ACC112 (cell line): ENCODE data around the gene CCL4L2.
"Not testable (repeated sequence)": the region's sequence is repeated elsewhere in the genome, so short reads cannot be mapped to it uniquely, and the experiment has no call there.

ENCODE experiments used
- H2AFZ ChIP-seq: fragments of 200-600 bp; sonication (generic); one replicate; pipeline ENCODE4 v1.6.0; 2017; ENCODE audit warnings: antibody characterized with exemption, low read length; ENCODE audit not compliant: unreplicated experiment
- H3K27ac ChIP-seq: fragments of 200-600 bp; sonication (generic); 2 replicates; pipeline ENCODE4 v1.5.1; 2014; ENCODE audit warnings: low read depth, mild to moderate bottlenecking, antibody characterized with exemption, low read length, moderate library complexity
- H3K27me3 ChIP-seq: fragments of 200-600 bp; sonication (generic); 2 replicates; pipeline ENCODE4 v1.6.1; 2014; ENCODE audit warnings: mild to moderate bottlenecking, antibody characterized with exemption, low read length, moderate library complexity, mixed read lengths; ENCODE audit not compliant: insufficient read depth
- H3K36me3 ChIP-seq: fragments of 200-600 bp; sonication (generic); 2 replicates; pipeline ENCODE4 v1.6.1; 2016; ENCODE audit warnings: mild to moderate bottlenecking, antibody characterized with exemption, low read length, moderate library complexity, mixed read lengths; ENCODE audit not compliant: insufficient read depth
- H3K4me1 ChIP-seq: fragments of 200-600 bp; sonication (generic); one replicate; pipeline ENCODE4 v1.6.1; 2016; ENCODE audit warnings: low read length, mixed read lengths; ENCODE audit not compliant: insufficient read depth, unreplicated experiment, control insufficient read depth
- H3K4me3 ChIP-seq: fragments of 200-600 bp; sonication (generic); 2 replicates; pipeline ENCODE4 v1.5.1; 2014; ENCODE audit warnings: mild to moderate bottlenecking, low read depth, low read length
- H3K79me2 ChIP-seq: fragments of 200-600 bp; sonication (generic); one replicate; pipeline ENCODE4 v1.6.0; 2016; ENCODE audit warnings: low read length; ENCODE audit not compliant: control insufficient read depth, unreplicated experiment, insufficient read depth

Gene CCL4L2

DNA sequence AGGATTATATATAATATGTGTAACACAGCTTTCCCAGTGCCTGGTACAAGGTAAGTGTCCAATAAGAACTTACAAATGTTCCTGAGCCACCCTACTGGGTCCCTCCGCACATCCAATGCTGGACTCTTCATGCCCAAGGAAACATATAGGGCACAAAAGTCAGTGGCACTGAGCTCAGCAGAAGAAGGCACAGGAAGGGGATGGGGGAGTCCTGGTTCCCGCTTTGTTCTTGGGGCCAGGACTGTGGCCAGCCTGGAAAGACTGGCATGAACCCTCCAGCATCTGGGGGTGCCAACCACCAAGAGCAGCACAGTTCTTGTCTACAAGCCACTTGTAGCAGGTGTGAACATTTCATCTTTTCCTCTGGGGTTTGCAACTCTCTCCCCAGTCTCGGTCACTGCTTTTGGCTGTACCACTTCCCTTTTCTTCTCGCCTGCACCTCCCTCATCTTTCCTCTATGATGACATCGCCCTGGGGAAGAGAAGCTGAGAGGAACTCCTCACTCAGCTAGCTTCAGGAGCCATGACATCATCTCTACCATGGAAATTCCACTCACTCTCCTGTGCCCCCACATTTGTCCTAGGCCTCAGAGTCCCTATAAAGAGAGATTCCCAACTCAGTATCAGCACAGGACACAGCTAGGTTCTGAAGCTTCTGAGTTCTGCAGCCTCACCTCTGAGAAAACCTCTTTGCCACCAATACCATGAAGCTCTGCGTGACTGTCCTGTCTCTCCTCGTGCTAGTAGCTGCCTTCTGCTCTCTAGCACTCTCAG is at the start of gene CCL4L2:
CCL4L2 (plus strand) TSS at position 625 of the 773 bp plus-strand sequence.
- H3K4me1 ChIP-seq, H3K36me3 ChIP-seq, H3K4me3 ChIP-seq, H2AFZ ChIP-seq, H3K27ac ChIP-seq, H3K79me2 ChIP-seq: not testable (repeated sequence)
- peaks cover 78% of the 10 kb centered on the region for H3K27me3 ChIP-seq

DNA sequence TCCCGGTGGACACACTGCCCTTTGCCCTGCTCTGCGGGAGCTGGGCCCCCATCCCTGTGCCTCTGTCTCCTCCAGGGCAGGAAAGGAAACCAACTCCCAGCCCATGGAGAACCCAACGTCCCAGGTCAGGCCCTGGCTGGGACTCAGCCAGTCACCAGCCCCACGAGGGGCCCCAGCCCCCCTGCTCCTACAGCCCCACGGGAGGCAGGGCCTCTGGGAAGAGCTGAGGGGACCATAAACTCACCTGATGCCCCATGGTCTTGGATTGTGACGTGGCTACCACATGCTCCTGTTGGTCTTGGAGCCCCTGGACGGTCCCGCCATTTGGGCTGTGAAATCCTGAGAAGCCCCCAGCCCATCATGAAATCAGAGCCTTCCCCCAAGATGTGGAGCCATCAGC is 42.0 kb upstream of the CCL4L2 start:
- H3K27me3 ChIP-seq, H3K79me2 ChIP-seq, H3K36me3 ChIP-seq, H3K4me3 ChIP-seq, H3K27ac ChIP-seq, H2AFZ ChIP-seq, H3K4me1 ChIP-seq: not testable (repeated sequence)

DNA sequence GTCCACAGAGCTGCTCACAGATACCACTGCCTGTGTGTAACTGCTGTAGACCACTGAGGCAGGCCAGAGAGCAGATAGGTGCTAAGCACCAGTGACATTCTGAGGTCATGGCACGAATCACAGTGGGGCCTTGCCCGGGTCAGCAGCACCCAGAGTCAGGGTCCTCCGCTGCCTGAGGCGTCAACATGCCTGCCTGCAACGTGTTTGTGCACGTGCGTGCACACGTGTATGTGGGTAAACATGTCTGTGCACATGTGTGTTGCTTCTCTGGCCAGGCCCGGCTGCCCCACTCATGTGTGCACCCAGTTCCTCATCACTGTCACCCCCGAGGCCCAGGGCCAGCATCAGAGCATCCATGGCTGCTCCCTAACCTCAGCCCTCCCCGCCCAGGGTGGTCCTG is 34.3 kb upstream of the CCL4L2 start, which contains the start of gene TBC1D3B:
TBC1D3B (minus strand) TSS at position 101 of the 400 bp plus-strand sequence. CDS start 1,586 bp downstream, outside the sequence.
- H3K27me3 ChIP-seq, H3K4me3 ChIP-seq, H2AFZ ChIP-seq, H3K4me1 ChIP-seq, H3K27ac ChIP-seq, H3K79me2 ChIP-seq, H3K36me3 ChIP-seq: not testable (repeated sequence)

DNA sequence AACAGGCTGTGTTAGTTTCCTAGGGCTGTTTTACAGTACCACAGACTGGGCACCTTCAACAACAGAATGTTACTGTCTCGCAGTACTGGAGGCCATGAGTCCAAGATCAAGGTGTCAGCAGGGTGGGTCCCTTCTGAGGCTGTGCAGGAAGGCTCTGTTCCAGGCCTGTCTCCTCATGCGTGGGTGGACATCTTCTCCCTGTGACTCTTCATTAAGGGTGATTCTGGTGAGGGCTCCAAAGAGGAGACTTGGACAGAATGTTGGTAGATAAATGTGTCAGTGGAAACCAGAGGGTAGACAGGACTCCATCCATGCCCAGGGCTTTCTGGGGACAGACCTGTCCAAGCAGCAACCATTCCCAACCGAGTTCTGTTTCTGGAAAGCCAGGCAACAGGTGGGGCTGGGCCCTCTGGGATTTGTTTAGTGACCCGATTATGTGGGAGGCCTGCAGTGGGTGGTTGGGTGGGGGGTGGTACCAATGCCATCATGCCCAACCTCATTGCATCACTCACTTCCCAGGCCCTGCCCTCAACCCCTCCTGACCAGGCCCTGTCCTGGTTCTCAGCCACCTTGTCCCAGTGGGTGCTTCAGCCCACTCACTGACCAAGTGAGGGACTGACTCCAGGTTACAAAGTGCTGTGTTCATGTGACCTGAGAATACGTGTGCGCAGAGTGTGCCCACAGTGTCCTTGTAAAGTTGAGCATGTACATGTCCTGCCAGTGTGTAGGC is 29.3 kb upstream of the CCL4L2 start:
- not testable (repeated sequence) for H3K27me3 ChIP-seq, H2AFZ ChIP-seq, H3K36me3 ChIP-seq, H3K4me1 ChIP-seq, H3K27ac ChIP-seq, H3K4me3 ChIP-seq
- peaks cover 10% of the 10 kb centered on the region for H3K79me2 ChIP-seq

DNA sequence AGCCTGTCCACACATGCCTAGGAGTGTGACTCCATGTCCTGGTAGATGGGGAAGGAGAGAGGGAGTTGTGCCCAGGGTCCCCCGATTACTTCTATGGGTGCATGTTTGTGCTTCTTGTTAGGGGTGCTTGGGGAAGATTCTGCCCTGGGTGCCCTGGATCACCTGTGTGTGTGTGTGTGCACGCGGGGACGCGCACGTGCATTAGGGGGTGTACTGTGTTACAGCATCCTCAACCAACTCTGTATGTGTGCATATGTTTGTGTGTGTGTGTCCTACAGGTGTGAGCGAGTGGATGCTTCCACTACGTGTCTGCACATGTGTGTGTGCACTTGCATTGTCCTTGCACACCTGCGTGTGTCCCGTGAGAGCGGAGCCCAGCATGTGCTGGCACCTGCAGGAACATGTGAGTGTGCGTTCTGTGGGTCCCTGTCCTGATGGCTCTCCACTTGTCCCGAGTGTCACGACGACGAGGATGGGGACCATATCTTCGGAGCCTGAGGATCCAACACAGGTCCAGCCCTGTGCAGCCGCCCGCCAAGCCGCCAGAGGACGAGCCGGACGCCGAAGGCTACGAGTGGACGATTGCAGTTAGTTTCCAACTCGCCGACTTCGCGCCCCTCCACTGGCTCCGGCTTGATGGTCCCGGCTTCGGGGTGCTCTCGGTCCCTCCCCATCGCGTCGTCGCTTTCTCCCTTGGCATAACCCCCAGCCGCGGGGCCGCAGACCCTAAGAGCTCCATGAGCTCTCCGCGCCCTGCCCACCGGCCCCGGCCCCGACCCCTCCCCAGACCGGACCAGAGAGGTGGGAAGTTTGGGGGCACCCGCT is 28.5 kb upstream of the CCL4L2 start:
- Histone ChIP-seq H3K4me1 (peaks cover 3% of the 10 kb centered on the region), H3K4me3 (peak overlapping the region; percentile 79), H3K27ac (no peak overlapping the region), H3K36me3 (no peaks in the 10 kb centered on the region), H2AFZ (peak overlapping the region; percentile 98), H3K27me3 (no peaks in the 10 kb centered on the region), H3K79me2 (peaks cover 10% of the 10 kb centered on the region)

DNA sequence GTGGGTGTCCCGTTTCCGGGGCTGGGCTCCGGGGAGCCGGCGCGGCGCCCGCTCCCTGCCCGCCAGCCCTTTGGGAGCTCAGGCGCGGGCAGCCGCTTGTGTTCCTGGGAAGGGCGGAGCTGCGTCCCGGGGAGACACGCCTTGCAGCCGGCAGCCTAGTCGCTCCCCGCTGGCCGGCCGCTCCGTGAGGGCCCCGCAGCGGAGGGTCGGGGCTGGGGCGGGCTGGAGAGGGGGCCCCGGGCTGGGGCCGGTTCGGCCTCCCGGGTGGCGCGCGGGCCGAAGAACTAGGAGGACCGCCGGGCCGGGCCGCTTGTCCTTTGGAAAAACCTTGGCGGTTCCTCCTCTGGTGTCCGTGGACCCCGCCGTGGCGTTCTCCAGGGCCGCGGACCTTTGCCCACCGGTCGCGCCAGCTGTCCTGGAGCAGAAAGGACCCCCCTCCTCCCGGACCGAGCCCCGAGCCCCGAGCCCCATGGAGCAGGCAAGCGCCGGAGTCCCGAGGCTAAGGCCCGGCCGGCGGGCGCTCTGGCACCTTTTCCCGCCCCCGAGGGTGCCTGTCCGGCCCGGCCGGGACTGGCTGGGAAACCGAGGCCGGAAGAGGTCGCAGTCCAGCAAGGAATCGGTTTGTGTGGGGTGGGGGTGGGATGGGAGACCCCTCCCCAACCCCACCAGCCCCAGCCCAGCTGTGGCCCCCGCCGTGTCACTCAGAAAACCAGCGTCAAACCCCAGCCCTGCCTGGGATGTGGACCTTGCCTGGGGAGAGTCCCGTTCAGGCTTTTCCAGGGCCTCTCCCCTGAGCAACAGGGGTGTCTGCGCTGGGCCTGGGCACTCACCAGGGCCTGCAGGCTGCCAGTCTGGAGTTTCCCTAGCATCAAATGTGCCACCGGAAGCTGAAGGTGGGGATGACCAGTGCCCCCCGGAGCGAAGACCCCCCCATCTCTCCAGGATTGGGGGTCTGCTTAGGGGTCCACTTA is 27.6 kb upstream of the CCL4L2 start:
- Histone ChIP-seq H3K36me3 (no peaks in the 10 kb centered on the region), H3K79me2 (peaks cover 10% of the 10 kb centered on the region), H3K4me1 (peaks cover 3% of the 10 kb centered on the region), H3K4me3 (peak overlapping the region; percentile 79), H3K27ac (no peak overlapping the region), H3K27me3 (no peaks in the 10 kb centered on the region), H2AFZ (peak overlapping the region; percentile 98)

DNA sequence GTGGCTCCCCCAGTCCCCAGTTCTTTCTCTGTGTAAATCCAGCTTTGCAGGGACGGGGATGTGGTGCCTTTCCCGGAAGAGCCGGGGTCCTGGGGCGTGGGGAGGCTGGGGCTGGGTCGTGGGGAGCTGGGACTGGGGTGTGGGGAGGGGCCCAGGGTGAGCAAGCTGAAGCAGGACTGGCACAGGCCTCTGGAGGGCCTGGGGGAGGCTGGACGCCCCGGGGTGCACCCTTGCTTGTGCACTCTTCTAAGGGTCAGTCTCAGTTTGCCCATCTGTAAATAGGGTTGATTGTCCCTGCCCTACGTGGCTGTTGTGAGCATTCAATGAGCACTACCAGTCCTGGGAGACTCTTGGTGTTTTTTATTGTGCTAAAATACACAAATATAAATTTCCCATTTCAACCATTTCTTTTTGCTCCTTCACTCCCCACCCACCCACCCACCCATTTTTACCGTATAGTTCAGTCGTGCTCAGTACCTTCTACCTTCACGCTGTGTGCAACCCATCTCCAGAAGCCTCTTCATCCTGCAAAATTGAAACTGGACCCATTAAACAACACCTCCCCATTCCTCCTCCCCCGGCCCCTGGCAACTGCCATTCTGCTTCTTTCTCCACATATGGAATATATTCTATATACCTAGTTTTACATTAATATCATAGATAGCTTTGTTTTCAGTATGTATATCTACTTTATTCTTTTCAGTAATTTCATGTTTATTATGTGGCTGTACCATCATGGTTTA is 26.7 kb upstream of the CCL4L2 start:
- peaks cover 10% of the 10 kb centered on the region for H3K79me2 ChIP-seq
- H2AFZ ChIP-seq: peak overlapping the region; percentile 98
- H3K27ac ChIP-seq: no peak overlapping the region
- H3K4me1 ChIP-seq: peaks cover 3% of the 10 kb centered on the region
- no peaks in the 10 kb centered on the region for H3K36me3 ChIP-seq
- H3K4me3 ChIP-seq: peak overlapping the region; percentile 79
- no peaks in the 10 kb centered on the region for H3K27me3 ChIP-seq

DNA sequence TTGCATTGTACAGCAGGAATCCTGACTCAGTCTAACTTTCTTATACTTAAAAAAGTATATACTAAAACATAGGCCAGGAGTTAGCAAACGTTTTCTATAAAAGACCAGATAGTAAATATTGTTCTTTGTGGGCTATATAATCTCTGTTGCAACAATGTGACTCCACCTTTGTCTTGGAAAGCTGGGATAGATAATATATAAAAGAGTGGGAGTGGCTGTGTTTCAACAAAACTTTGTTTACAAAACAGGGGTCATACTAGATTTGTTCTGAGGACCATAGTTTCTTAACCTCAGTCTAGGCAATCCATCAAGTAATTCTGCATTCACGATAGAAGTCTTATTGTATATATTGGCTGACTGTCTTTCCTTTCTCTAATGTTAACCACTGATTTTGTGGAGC is 25.4 kb upstream of the CCL4L2 start:
- Histone ChIP-seq H3K79me2 (peaks cover 10% of the 10 kb centered on the region), H3K27ac (no peak overlapping the region), H3K4me3 (no peak overlapping the region), H3K4me1 (peaks cover 9% of the 10 kb centered on the region), H3K36me3 (no peaks in the 10 kb centered on the region), H2AFZ (no peak overlapping the region), H3K27me3 (no peaks in the 10 kb centered on the region)

DNA sequence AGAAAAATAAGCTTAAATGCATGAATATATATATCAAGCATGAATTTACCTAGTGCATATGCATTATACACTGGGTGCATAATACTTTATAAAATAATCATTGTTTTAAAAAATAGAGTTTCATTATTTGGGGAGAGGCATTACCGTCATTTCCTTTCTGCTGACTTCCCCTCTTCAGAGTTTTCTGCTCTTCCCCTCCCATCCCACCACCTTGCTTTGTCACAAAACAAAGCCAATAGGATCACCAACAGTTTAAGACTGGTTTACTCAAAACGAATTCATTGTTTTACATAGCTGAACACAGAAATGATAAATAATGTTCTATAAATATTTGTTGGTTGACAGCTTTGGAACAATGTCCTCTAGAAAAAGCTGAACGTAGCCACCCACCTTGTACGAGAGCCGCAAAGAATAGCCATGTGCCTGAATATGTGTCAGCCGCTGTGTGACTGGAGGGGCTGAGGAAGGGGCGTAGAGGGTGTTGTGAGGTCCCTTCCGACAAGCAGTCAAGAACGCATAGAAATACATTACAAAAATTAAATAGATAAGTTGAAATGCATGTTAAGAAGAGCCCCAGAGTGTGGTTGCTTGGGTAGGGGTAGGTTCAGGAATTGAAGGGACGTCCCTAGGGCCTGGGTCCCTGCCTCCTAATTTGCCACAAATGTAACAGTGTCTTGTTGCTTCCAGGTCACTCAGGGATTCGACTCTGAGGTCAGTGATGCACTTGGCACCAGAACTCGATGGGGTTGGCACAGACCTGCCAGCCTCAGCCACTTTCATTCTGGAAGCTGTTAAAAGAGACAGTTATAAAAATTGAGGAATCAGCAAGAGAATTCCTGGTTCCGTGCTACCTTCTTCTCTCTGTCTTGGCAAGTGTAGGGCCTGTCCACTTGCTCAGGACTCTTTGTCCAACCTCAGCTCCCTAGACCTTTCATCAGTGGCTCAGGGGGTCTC is 23.8 kb upstream of the CCL4L2 start:
- H3K4me3 ChIP-seq, H3K36me3 ChIP-seq, H3K27ac ChIP-seq, H2AFZ ChIP-seq, H3K27me3 ChIP-seq: not testable (repeated sequence)
- Histone ChIP-seq H3K4me1 (peaks cover 17% of the 10 kb centered on the region), H3K79me2 (peaks cover 10% of the 10 kb centered on the region)
